Fibroblast of villous mesenchyme (primary cell): Measurements from ENCODE around the gene CEP76. TPM values are rescaled to one million over a fixed set of nuclear protein-coding genes. Genes with fewer than 3 reads are reported as not detected.
"Not testable (repeated sequence)": the region's sequence is repeated elsewhere in the genome, so short reads cannot be mapped to it uniquely, and the experiment has no call there.

ENCODE experiments used
- DNase-seq: peaks from one replicate; pipeline ENCODE4 v3.0.0-alpha.2; 2010; ENCODE audit warnings: low read depth
- H3K4me3 ChIP-seq: 2 replicates; pipeline ENCODE4 v1.5.1; 2011; ENCODE audit warnings: low read depth, mild to moderate bottlenecking, low read length
- total RNA-seq: library from RNA; depleted of rRNA; stranded (reverse); fragments of >200 nt; gene quantifications from 2 replicates; pipeline ENCODE4 v1.2.3, GENCODE V29; 2012
- TF ChIP-seq, protein P1 (sequence below): IDR thresholded peaks from 2 replicates; pipeline ENCODE4 v1.5.1; 2012; ENCODE audit warnings: low read depth, mild to moderate bottlenecking, low read length; ENCODE audit not compliant: insufficient read depth

The CEP76 gene
- total RNA-seq, 1 donor = 12.5 TPM

DNA sequence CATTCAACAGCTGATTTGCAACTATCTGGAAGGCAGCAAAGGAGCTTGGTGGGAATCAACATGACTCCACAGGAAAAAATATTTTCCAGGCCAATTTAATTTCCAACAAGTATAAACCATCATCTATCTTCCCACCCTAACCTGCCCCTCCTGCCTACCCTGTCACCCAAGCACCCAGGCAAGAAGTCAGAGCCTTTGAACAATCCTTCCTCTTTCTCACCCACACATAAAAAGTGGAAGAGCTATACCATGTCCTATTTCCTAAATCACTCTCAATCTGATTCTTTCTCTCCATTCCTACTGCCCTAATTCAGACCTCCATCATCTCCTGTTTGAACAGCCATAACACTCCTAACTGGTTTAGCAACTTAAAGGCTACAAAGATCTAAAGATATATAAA, 57.3 kb downstream of the CEP76 start:
- no peak overlapping the region for H3K4me3 ChIP-seq
- TF ChIP-seq, protein P1, sequence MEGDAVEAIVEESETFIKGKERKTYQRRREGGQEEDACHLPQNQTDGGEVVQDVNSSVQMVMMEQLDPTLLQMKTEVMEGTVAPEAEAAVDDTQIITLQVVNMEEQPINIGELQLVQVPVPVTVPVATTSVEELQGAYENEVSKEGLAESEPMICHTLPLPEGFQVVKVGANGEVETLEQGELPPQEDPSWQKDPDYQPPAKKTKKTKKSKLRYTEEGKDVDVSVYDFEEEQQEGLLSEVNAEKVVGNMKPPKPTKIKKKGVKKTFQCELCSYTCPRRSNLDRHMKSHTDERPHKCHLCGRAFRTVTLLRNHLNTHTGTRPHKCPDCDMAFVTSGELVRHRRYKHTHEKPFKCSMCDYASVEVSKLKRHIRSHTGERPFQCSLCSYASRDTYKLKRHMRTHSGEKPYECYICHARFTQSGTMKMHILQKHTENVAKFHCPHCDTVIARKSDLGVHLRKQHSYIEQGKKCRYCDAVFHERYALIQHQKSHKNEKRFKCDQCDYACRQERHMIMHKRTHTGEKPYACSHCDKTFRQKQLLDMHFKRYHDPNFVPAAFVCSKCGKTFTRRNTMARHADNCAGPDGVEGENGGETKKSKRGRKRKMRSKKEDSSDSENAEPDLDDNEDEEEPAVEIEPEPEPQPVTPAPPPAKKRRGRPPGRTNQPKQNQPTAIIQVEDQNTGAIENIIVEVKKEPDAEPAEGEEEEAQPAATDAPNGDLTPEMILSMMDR = no peak
- DNase-seq = no peak

DNA sequence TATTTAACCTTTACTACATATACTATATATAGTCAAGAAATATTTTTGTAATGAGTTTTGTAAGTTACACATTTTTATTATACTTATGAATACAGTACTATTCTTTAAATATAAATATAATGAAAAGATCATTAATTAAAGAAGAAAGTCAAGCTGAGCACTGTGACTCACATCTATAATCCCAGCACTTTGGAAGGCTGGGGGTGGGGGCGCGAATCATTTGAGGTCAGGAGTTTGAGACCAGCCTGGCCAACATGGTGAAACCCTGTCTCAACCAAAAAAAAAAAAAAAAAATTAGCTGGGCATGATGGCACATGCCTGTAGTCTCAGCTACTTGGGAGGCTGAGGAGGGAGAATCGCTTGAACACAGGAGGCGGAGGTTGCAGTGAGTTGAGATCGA, 58.8 kb downstream of the CEP76 start:
- not testable (repeated sequence) for H3K4me3 ChIP-seq, DNase-seq

DNA sequence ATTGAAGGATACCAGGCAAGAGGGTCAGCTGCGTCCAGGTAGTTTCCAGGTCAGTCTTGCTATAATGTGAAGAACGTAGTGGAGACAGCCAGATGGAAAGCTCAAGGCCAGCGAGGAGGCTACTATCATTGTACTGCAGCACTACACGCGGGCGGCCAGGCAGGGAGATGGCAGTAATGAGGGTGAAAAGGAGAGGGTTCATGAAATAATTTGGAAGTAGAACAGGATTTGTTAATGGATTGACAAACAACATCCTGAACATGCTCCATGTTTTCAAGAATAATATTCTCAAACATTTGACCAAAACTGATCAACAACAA, 61.7 kb downstream of the CEP76 start:
- no peak overlapping the region for H3K4me3 ChIP-seq
- TF ChIP-seq, protein P1 = no peak
- DNase-seq = no peak

DNA sequence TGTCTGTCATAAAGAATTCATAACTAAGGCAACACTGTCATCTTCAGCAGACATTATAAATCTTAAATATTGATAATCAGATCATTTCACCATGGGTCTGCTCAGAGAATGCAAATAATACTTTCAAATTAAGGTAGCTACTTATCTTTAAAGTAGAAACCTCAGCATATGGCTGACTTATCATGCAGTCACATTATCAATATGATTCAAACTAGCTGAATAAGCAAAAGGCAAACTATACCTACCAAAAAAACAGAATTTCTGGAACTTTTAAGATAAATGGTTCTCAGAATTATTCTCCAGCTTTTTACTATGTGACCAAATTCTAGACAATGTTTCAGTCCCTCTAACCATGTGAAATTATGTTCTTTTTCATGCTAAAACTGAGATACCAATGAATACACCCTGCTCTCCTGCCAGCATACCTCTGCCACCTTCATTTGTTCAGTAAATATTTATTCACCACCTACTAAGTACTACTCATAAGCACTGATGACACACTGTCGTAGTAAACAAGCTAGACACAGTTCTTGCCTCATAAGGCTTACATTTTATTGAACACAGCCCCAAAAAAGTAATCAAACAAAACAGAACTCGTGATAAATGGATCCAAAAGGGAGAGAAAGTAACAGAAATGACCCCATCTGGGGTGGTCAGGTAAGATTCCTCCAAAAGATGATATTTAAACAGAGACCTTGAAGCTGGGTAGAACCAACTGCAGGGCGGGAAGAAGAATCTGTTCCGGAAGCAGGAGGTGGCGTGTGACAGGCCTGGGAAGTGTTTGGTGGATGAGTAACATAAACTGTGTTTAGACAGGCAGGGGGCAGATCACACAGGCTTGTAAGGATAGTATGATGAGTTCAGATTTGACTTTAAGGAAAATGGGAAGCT, 62.3 kb downstream of the CEP76 start:
- DNase-seq = peak; percentile 83
- TF ChIP-seq, protein P1 = peak; percentile 7
- H3K4me3 ChIP-seq = no peak overlapping the region

DNA sequence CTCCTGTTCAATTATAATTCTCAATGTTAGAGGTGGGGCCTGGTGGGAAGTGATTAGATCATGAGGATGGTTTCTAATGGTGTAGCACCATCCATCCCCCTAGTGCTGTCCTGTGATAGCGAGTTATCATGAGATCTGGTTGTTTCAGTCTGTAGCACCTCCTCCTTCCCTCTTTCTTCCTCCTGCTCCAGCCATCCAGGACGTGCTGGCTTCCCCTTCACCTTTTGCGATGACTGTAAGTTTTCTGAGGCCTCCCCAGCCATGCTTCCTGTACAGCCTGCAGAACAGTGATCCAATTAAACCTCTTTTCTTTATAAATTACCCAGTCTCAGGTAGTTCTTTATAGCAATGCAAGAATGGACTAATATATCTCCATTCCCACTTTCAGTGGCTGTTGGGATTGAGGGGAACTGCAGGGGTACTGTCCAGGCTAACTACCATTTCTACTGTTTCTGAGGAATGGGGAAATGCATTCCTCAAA, 63.8 kb downstream of the CEP76 start:
- DNase-seq = no peak
- TF ChIP-seq, protein P1 = no peak
- no peak overlapping the region for H3K4me3 ChIP-seq

DNA sequence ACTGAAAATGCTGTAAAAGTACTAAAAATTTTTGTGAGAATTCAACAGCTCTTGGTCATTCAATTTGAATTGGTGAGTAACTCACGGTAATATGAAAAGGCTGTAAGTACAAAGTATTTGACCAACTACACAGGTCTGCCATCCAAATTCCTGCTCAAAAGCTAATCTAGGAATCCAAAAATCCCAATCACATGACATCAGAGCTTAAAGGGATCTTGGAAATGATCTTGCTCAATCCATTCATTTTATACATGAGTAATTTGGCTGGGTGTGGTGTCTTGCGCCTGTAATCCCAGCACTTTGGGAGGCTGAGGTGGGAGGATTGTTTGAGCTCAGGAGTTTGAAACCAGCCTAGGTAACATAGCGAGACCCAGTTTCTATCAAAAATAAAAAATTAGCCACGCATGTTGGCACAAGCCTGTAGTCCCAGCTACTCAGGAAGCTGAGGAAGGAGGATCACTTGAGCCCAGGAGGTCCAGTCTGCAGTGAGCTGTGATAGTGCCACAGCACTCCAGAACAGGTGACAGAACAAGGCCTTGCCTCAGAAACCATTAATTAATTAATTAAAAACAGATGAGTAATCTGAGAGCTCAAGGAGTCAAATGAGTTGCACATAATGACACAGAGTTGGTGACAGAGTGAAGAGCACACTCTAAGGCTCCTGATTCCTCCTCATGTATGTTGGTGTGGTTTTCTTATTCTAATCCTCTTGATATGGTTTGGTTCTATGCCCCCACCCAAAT, 64.5 kb downstream of the CEP76 start:
- no peak overlapping the region for H3K4me3 ChIP-seq
- DNase-seq = peak; percentile 22
- TF ChIP-seq, protein P1 = no peak

DNA sequence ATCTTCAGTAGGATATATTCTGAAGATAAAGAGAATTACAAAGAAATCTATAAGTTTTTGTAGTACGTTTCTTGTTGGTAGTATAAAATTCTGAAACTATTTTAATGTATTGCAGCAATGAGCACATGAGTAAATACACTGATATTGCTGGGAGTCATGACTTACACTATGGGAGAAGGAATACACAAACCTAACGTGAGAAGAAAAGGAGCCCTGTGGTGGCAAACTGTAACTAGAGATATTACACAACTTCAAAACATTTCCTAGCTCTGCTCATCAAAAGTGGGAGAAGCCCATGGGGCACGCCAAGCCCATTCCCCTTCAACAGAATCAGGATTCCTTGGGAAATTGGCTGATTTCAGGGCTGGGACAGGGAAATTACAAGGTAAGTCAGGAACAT, 65.1 kb downstream of the CEP76 start:
- TF ChIP-seq, protein P1 = no peak
- H3K4me3 ChIP-seq = no peak overlapping the region
- DNase-seq = peak; percentile 17
